Stimulated activated CD4-positive, alpha-beta T cell treated with anti-CD3 and anti-CD28 coated beads, Interleukin-2, amount 100 ng/mL, for 4 hours (primary cell): Measurements from ENCODE around the gene ERC1.

Experiments used
- DNase-seq: peaks from one replicate; pipeline ENCODE4 v3.0.0-alpha.2; 2020; ENCODE audit warnings: low read depth

ERC1 gene

DNA sequence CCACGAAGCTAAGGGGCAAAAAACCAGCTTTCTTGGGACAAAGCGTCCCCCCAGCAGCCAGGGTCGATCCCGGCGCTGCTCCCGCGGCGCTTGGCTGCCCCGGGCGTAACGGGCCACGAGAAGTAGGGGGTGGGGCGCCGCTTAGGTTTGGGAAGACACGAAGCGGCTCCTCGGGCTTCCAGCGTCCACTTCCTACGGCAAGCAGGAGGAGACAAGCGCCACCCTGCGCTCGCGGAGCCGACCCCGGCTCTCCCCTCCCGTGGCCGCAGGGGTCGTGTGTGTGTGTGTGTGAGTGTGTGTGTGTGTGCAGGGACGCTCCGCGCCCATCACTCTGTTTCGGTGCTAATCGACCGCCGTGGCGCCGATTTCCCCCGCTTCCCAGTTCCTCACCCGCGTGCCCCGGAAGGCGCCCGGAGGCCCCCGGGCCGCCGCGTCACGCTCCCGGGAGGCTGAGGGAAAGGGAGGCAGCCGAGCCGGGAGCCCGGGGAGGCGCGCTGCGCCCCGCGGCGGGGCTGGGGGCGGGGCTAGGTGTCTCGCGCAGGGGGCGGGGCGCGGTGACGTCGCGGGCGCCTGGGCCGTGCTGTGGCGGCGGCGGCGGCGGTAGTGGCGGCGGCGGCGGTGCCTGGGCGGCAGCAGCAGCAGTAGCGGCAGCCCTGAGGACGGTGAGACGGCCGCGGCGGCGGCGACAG is at the start of gene ERC1:
ERC1 (plus strand) TSS at position 563 of the 689 bp plus-strand sequence. CDS start 36,681 bp downstream, outside the sequence.
- DNase-seq = peak; percentile 72

DNA sequence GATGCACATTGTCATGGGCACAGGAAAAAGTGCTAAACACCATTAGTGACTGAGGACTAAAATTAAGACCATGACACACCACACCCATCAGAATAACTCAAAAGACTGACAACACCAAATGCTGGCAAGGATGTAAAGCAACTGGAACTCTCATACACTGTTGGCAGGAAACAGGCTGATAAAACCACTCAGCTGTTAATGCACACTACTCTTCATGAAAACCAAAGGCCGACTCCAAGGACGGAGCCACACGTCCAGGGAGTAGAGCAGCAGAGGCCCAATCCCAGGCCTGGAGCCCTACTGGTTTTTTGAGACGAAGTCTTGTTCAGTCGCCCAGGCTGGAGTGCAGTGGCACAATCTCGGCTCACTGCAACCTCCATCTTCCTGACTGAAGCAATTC is 48.0 kb upstream of the ERC1 start:
- DNase-seq = no peak

DNA sequence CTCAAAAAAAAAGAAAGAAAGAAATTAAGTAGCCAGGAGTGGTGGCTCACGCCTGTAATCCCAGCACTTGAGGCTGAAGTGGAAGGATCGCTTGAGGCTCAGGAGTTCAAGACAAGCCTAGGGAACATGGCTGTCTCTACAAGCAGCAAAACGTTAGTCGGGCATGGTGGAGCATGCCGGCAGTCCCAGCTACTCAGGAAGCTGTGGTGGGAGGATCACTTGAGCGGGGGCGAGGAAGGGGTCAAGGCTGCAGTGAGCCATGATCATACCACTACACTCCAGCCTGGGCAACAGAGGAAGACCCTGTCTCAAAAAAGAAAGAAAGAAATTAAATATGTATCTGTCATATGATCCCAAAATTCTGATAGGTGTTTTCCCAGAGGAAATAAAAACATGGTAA is 46.8 kb upstream of the ERC1 start:
- DNase-seq = no peak

DNA sequence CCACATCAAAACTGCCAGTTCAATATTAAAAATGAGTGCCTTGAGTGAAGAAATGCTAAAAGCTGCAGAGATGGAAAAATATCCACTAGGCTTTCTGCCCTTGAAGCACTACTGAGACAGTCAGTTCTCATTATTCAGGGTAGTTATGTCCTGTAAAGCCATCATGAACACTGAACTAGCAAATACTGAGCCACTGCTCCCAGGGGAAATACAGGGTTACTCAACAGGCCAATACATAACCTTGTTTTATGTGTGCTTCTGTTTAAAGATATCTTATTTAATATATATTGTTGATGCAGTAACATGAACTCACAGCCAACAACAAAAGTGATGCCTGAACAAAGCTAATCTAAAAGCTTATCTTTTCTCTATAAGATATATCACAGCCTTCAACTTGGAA is 44.8 kb upstream of the ERC1 start:
- DNase-seq = no peak

- no peak for DNase-seq
Measured at GRCh38 chr12:946631-947030, 44.4 kb upstream of the ERC1 start.

DNA sequence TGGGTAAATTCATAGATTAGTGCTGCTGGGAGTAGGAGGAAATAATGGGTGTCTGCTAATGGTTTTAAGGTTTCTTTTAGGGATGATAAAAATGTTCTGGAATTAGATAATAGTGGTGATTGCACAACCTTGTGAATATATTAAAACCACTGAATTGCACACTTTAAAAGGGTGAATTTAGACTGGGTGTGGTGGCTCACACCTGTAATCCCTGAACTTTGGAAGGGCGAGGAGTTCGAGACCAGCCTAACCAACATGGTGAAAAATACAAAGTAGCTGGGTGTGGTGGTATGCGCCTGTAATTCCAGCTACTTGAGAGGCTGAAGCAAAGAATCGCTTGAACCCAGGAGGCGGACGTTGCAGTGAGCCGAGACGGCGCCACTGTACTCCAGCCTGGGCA is 42.8 kb upstream of the ERC1 start:
- no peak for DNase-seq

DNA sequence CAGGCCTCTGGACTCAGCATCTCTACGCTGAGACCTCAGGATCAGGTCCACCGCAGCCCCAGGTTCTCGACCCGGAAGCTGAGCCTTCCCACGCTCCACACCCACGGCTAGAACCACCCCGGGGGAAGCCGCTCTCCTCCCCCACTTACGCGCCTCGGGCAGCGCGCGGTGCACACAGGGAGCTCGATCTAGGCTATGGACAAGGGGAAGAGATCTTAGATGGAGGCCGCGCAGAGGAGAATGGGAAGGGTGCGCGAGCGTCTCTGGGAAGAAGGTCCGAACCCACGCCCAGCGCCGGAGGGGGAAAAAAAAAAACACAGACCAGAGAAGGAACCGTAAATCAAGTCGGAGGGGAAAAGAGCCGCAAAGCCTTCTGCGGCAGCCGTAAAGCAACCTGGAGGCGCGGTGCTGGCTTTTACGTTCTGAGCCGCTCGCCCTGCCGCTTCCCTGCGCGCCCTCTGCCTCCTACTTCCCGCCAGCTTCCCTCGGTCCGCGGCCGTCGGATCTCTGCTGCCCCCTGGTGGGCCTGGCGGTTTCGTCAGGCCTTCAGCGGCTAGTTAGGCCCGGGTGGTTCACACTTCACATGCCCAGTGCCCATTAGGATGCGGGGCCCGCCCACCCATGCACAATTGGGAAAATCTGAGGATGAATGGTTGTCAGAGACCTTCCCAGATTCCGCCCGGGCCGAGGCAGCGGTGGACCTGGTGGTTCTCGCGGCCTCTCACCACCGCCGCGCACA is 41.4 kb upstream of the ERC1 start, which contains the start of gene RAD52:
RAD52 (minus strand) TSS at position 242 of the 739 bp plus-strand sequence. CDS start 16,636 bp downstream, outside the sequence.
- peak; percentile 96 for DNase-seq

GRCh38 chr12:951176-951575 is 39.8 kb upstream of the ERC1 start:
- DNase-seq = no peak

GRCh38 chr12:953776-954175 is 37.2 kb upstream of the ERC1 start:
- no peak for DNase-seq

- DNase-seq = no peak
Measured at GRCh38 chr12:954741-955140, 36.3 kb upstream of the ERC1 start.

- no peak for DNase-seq
Measured at GRCh38 chr12:955939-956338, 35.1 kb upstream of the ERC1 start.

- no peak for DNase-seq
Measured at GRCh38 chr12:958588-959123, 32.4 kb upstream of the ERC1 start.

DNA sequence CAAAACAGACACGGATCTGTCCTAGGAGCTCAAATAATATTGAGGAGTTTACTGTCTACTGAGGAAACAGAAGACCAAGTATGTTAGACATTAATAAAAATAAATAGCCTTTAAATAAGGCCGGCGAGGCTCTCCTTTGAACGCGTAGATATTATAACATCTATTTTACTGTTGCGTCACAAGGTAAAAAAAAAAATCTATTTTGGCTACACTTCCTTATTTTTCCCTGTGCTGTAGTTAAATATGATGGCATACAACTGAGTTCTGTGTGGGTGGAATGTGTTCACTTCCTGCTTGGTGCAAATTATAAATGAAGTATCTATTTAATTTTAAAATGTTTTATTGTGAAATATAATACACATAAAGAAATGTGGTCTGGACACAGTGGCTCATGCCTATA is 24.3 kb upstream of the ERC1 start:
- DNase-seq = no peak

- no peak for DNase-seq
Measured at GRCh38 chr12:967641-968040, 23.4 kb upstream of the ERC1 start.

- DNase-seq = no peak
Measured at GRCh38 chr12:968545-968944, 22.5 kb upstream of the ERC1 start.

DNA sequence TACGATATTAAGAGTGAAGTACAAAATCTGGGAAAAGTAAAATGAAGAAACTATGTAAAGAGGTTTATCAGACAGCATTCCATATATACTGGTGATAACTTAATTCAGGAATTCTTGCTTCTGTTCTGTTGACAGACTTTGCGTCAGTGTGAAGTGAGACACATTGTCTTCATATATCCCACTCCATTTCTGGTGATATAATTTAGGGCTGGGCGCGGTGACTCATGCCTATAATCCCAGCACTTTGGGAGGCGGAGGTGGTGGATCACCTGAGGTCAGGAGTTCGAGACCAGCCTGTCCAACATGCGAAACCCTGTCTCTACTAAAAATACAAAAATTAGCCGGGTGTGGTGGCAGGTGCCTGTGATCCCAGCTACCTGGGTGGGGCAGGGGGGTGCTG is 21.2 kb upstream of the ERC1 start:
- no peak for DNase-seq

DNA sequence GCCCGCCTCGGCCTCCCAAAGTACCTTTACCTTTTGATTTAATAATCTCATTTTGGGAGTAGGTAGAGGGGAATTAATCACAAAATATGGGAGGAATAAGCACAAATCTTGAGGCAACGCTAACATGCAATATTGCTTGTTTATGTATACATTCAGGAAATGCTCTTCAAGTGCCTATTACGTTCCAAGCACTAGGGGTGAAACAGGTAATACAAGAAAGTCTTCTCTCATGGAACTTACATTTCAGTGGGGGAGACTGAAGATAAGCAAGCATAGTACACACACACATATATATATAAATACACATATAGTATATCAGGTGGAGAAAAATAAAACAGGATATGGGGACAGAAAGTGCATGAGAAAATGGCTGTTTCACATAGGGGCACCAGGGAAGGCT is 19.0 kb upstream of the ERC1 start:
- no peak for DNase-seq

DNA sequence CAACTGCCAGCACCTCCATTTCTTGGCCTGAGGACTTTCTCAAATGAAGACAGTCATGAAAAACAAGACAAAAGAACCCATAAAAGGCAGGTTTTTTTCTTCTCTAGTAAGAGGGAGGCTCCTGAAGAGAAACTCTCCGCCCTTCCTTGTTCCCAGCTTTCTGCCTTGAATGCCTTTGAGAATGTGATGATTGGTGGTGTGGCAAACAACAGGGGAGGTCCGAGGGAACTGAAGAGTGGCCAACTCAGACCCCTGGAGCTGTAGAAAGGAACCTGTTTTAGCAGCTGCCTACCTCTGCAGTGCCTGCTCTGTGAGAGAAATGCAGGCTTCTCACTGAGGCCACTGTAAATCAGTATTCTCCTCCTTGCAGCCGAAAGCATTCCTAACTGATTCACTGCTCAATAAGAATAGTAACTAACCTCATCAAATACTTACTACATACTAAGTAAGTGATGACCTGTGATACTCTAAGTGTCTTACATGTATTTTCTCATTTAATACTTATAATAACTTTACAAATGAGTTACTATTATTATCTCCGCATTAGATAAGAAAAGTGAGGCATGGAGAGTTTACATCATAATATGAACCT is 16.7 kb upstream of the ERC1 start:
- no peak for DNase-seq

DNA sequence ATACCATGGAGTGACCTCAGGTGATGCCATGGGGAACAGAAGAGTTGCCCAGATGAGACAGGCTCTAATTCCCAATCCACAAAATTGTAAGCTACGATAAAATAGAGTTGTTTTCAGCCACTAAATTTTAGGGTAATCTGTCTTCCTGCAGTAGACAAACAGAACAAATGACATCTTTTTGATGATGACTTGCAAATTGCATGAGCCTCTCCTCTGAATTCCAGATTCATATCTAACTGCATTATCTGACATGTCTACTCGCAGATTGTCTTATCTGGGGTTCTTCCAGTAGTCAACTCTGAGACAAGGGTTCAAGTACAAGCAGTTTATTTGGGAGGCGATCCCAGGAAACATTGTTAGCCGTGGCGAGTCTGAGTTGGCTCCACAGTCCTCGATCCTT is 14.4 kb upstream of the ERC1 start:
- DNase-seq = no peak

GRCh38 chr12:977156-977555 is 13.9 kb upstream of the ERC1 start:
- no peak for DNase-seq

DNA sequence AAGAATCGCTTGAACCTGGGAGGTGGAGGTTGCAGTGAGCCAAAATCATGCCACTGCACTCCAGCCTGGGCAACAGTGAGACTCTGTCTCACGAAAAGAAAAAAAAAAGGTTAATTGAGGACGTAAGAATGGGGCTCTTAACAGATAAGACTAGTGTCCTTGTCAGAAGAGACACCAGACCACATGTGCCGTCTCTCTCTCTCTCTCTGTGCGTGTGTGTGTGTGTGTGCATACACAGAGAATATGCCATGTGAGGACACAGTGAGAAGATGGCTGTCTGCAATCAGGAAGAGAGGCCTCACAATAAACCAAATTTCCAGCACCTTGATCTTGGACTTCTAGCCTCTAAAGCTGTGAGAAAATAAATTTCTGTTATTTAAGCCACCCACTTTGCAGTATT is 11.7 kb upstream of the ERC1 start:
- DNase-seq = no peak

DNA sequence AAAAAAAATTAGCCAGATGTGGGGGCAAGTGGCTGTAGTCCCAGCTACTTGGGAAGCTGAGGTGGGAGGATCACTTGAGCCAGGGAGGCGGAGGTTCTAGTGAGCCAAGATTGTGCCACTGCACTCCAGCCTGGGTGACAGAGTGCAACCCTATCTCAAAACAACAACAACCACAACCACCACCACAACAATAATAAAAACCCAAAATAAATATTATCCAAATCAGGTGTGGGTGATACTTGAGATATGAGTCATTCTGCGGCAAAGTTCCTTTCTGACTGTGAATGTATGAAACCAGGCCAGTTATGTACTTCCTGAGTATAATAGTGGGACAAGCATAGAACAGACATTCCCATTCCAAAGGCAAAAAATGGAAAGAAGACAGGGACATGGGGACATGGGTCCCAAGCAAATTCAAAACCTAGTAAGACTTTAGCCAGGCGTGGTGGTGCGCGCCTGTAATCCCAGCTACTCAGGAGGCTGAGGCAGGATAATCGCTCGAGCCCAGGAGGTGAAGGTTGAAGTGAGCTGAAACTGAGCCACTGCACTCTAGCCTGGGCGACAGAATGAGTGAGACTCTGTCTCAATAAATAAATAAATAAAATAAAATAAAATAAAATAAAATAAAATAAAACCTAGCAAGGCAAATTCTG is 9.7 kb upstream of the ERC1 start:
- no peak for DNase-seq

DNA sequence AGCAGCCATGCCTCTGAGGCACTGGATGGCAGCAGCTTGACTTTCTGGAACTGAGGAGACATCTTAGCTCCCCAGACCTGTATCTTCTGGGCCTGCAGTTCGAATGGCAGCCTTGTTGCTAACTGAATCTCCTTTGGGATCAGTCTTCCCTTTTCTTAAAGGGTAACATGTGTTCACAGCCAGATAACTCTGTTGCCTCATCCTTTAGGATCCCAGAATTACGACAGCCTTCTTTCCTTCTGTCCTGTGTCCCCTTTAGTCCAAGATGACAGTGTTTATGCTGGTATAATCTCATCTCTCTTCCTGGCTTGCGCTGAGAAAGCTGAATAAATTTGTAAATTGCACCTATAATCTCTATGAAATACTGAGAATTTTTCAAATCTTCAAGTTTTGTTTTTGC is 9.1 kb upstream of the ERC1 start:
- DNase-seq = no peak
